Adrenal gland (tissue), 12 donors: Measurements from ENCODE around the gene CENPP. TPM values are rescaled to one million over a fixed set of nuclear protein-coding genes. Genes with fewer than 3 reads are reported as not detected.

Experiments used
- DNase-seq, 7 donors: peaks; one replicate each; pipeline ENCODE4 v3.0.0-alpha.2; 2019 to 2020
- H3K27ac ChIP-seq, 5 donors: fragments of 200-600 bp; sonication (generic) in 4 of 5; 1 replicate in 3 of 5; 2 replicates in 2 of 5; pipeline versions ENCODE4 v1.5.1 to v1.8.0; 2016 to 2020; ENCODE audit warnings: mild to moderate bottlenecking in 1 of 5
- H3K27me3 ChIP-seq: fragments of 200-600 bp; 2 replicates; pipeline ENCODE4 v1.8.0; 2021
- H3K36me3 ChIP-seq, 2 donors: fragments of 200-600 bp; replicated peaks in 1 of 2; 1 replicate in 1 of 2; 2 replicates in 1 of 2; pipeline versions ENCODE4 v1.5.1 to v1.8.0; 2018 to 2022
- H3K4me1 ChIP-seq, 2 donors: fragments of 200-600 bp; replicated peaks in 1 of 2; 1 replicate in 1 of 2; 2 replicates in 1 of 2; pipeline versions ENCODE4 v1.5.1 to v1.8.0; 2018 to 2021
- H3K4me3 ChIP-seq, 4 donors: fragments of 200-600 bp; sonication (generic) in 3 of 4; one replicate each; pipeline ENCODE4 v1.5.1; 2016 to 2018
- H3K9me3 ChIP-seq, 3 donors: fragments of 200-600 bp; sonication (generic) in 1 of 3; replicated peaks in 1 of 3; 1 replicate in 2 of 3; 2 replicates in 1 of 3; pipeline versions ENCODE4 v1.5.1 to v1.8.0; 2016 to 2021
- CTCF ChIP-seq, 6 experiments: fragments of 450-650 bp in 4 of 6; fragments of 200-600 bp in 2 of 6; sonication (generic) in 1 of 6; IDR thresholded peaks; 1 replicate in 5 of 6; 2 replicates in 1 of 6; pipeline versions ENCODE4 v1.5.1 to v1.8.0; 2016 to 2021; ENCODE audit warnings: antibody characterized with exemption in 6 of 6, mild to moderate bottlenecking in 2 of 6, moderate library complexity in 1 of 6
- POLR2A ChIP-seq, 2 donors: fragments of 450-650 bp; IDR thresholded peaks; one replicate each; pipeline ENCODE4 v1.6.1; 2017; ENCODE audit warnings: antibody characterized with exemption in 2 of 2, mild to moderate bottlenecking in 2 of 2, moderate library complexity in 1 of 2
- WGBS, 4 donors: extraction: QIAGEN DNeasy Blood & Tissue Kit in 2 of 4; methylation state at CpG; one replicate each; pipeline versions ENCODE4 v1.1.5 to v1.1.7; 2013 to 2017; 5-methylcytosine and 5-hydroxymethylcytosine counted together
- intact Hi-C, 2 donors: fragments of 100-400 bp; cut with DNase I; formaldehyde crosslinking; loops; one replicate each; pipeline versions ENCODE4 v1.14.1 to v1.15.0; 2022 to 2023
- polyA plus RNA-seq, 3 donors: library from polyadenylated mRNA; stranded (reverse); fragments of 200-250 nt in 2 of 3; fragments of 350-450 nt in 1 of 3; fragmentation: Illumina TruSeq in 1 of 3; extraction: RNeasy Lipid Tissue Mini Kit (QIAGEN cat#74804) in 1 of 3; gene quantifications; one replicate each; pipeline ENCODE4 v1.2.3, GENCODE V29; 2013 to 2014
- total RNA-seq, 9 donors: library from RNA; depleted of rRNA in 4 of 9; stranded (reverse); fragments of >200 nt in 4 of 9; fragments of 120-200 nt in 1 of 9; fragmentation: NEBNext Ultra II Directional in 1 of 9; extraction: Animal tissue kit (Norgen Biotek cat#: 25700) in 1 of 9; gene quantifications; one replicate each; pipeline versions ENCODE4 v1.1.0 to v1.2.4, GENCODE V29; 2013 to 2023
- donor health status: healthy with polysubstance abuse.
- donor health status: Bipolar disorder and iron deficiency.
- donor health status: DM: yes; HTN: yes; CAD: no.
- donor health status: DM: no; HTN: no; CAD: no.
- donor health status: DM: no; HTN: no; CAD: no.
- donor health status: DM: yes; HTN: yes; CAD: no.

The CENPP gene
- total and polyA plus RNA-seq, 12 donors = 1.1 to 14.0 (median 3.1) TPM

GRCh38 chr9:92645041-92645440, 319.3 kb downstream of the CENPP start:
- no peak for DNase-seq
- 75 to 99% (median 90%) methylated on average over 4 of the region's 4 CpGs for WGBS, 4 donors

DNA sequence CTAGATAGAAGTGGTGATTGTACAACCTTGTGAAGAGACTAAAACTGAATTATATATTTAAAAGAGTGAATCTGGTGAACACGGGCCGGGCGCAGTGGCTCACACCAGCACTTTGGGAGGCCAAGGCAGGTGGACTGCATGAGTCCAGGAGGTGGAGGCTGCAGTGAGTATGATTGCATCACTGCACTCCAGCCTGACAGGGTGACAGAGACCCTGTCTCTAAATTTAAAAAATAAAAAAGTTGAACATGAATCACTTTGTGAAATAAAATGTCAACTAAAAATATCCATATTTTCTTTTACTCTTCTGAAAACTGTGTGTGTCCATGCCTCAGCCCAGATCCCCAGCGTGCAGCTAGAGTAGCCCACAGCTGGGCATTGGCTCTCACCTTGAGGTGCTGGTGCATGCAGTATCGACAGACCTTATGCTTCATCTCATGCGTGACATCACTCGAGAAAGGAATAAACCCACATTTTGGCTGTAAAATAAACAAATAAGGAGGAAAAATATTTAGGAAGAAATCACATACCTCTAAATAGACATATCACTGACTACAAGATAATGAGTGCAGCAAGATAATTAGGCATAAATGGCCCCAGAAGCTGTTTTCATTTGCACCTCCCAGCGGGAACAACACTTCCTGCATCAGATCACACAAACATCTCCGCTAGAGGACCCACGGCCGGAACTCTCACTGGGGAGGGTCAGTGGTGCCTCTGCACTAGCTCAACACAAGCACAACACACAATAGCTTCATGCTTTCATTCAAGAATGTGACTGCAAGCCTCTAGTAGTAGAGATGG, 322.1 kb downstream of the CENPP start:
- intact Hi-C loops = no loop called here
- peak in 1 of 7 donors; percentile 46 for DNase-seq

More at GRCh38 chr9:92645041-92645440, 319.3 kb downstream of the CENPP start:
- Histone ChIP-seq H3K27me3 (no peaks in the 10 kb centered on the region), H3K36me3 (peaks cover 0 to 53% of the 10 kb centered on the region in 2 donors), H3K27ac (no peak overlapping the region), H3K4me3 (no peak overlapping the region), H3K9me3 (peaks cover 0 to 8% (median 0%) of the 10 kb centered on the region in 3 donors), H3K4me1 (peaks cover 9 to 15% of the 10 kb centered on the region in 2 donors)
- intact Hi-C loops = no loop called here
- TF ChIP-seq POLR2A (IDR thresholded peaks at IDR 0.05) = no peak
- no peak for TF ChIP-seq CTCF (IDR thresholded peaks at IDR 0.05)

GRCh38 chr9:92648474-92648971, 322.8 kb downstream of the CENPP start:
- Histone ChIP-seq H3K27ac (peak overlapping the region in 2 of 5 donors; percentile 55 to 58), H3K36me3 (peaks cover 0 to 32% of the 10 kb centered on the region in 2 donors), H3K27me3 (no peaks in the 10 kb centered on the region), H3K9me3 (peaks cover 0 to 8% (median 0%) of the 10 kb centered on the region in 3 donors), H3K4me1 (peaks cover 9 to 11% of the 10 kb centered on the region in 2 donors), H3K4me3 (no peak overlapping the region)
- peak in 6 of 7 donors; percentile 34 to 63 (median 62) for DNase-seq
- intact Hi-C loops = no loop called here
- WGBS, 4 donors = 39 to 49% (median 45%) methylated on average over 4 to 6 of the region's 6 CpGs
- TF ChIP-seq CTCF (IDR thresholded peaks at IDR 0.05) (no peak), POLR2A (IDR thresholded peaks at IDR 0.05) (no peak)

More for the DNA sequence above, 322.1 kb downstream of the CENPP start:
- peaks cover 0 to 37% of the 10 kb centered on the region in 2 donors for H3K36me3 ChIP-seq
- TF ChIP-seq POLR2A (IDR thresholded peaks at IDR 0.05) = no peak
- TF ChIP-seq CTCF (IDR thresholded peaks at IDR 0.05) = no peak
- H3K9me3 ChIP-seq = peaks cover 0 to 8% (median 0%) of the 10 kb centered on the region in 3 donors
- 84 to 91% (median 88%) methylated on average over 11 of the region's 11 CpGs for WGBS, 4 donors
- no peaks in the 10 kb centered on the region for H3K27me3 ChIP-seq
- H3K4me1 ChIP-seq = peaks cover 9 to 11% of the 10 kb centered on the region in 2 donors
- H3K4me3 ChIP-seq = no peak overlapping the region
- H3K27ac ChIP-seq = peak overlapping the region in 2 of 5 donors; percentile 55 to 58

GRCh38 chr9:92649007-92649406, 323.3 kb downstream of the CENPP start:
- intact Hi-C loops = no loop called here
- TF ChIP-seq CTCF (IDR thresholded peaks at IDR 0.05) (no peak), POLR2A (IDR thresholded peaks at IDR 0.05) (no peak)
- H3K27me3 ChIP-seq = no peaks in the 10 kb centered on the region
- WGBS, 4 donors = 86 to 94% (median 91%) methylated on average over 5 of the region's 5 CpGs
- H3K4me1 ChIP-seq = peaks cover 9 to 11% of the 10 kb centered on the region in 2 donors
- H3K4me3 ChIP-seq = no peak overlapping the region
- DNase-seq = peak in 2 of 7 donors; percentile 6 to 48
- peaks cover 0 to 29% of the 10 kb centered on the region in 2 donors for H3K36me3 ChIP-seq
- H3K9me3 ChIP-seq = peaks cover 0 to 8% (median 0%) of the 10 kb centered on the region in 3 donors
- H3K27ac ChIP-seq = peak overlapping the region in 2 of 5 donors; percentile 55 to 58
